A549 (cell line): ENCODE results near the gene MGST2. TPM values are rescaled to one million over a fixed set of nuclear protein-coding genes. Genes with fewer than 3 reads are reported as not detected.

Source experiments
- BCL3 ChIP-seq: fragments of >200 bp; sonication (Bioruptor Twin); formaldehyde crosslinking; IDR thresholded peaks from 3 replicates; pipeline ENCODE4 v1.6.1; 2016
- CEBPB ChIP-seq, 2 experiments: fragments of >200 bp in 1 of 2; sonication (Bioruptor Twin) in 1 of 2; formaldehyde crosslinking in 1 of 2; IDR thresholded peaks; 2 replicates each; pipeline ENCODE4 v1.6.1; 2012 to 2016
- CHD2 ChIP-seq: fragments of 150-350 bp; IDR thresholded peaks from 2 replicates; pipeline ENCODE4 v1.6.1; 2014; ENCODE audit warnings: low read length; ENCODE audit not compliant: partially characterized antibody
- CHD4 ChIP-seq: fragments of 200-600 bp; sonication (generic); IDR thresholded peaks from 2 replicates; pipeline ENCODE4 v1.6.1; 2016; ENCODE audit warnings: antibody characterized with exemption, mild to moderate bottlenecking, borderline replicate concordance
- EHF ChIP-seq: fragments of 250-450 bp; sonication (Bioruptor Pico); IDR thresholded peaks from 2 replicates; pipeline ENCODE4 v1.5.0; 2020; ENCODE audit warnings: mild to moderate bottlenecking
- EHMT2 ChIP-seq: fragments of 200-600 bp; sonication (generic); IDR thresholded peaks from 2 replicates; pipeline ENCODE4 v1.6.1; 2016; ENCODE audit warnings: antibody characterized with exemption, low read depth, mild to moderate bottlenecking, moderate library complexity
- EP300 ChIP-seq, 2 experiments: fragments of >200 bp; sonication (Bioruptor Twin); formaldehyde crosslinking; IDR thresholded peaks; 2 replicates in 1 of 2; 3 replicates in 1 of 2; pipeline ENCODE4 v1.6.1; 2016 to 2017
- ESRRA ChIP-seq: fragments of 150-350 bp; IDR thresholded peaks from 2 replicates; pipeline ENCODE4 v1.6.1; 2014; ENCODE audit warnings: mild to moderate bottlenecking, low read length, borderline replicate concordance
- FOSL2 ChIP-seq, 2 experiments: fragments of 450-650 bp in 1 of 2; fragments of >200 bp in 1 of 2; sonication (Bioruptor Twin) in 1 of 2; formaldehyde crosslinking; IDR thresholded peaks; 2 replicates each; pipeline versions ENCODE4 v1.5.0 to v1.6.1; 2016 to 2020; ENCODE audit warnings: mild to moderate bottlenecking in 1 of 2, moderate library complexity in 1 of 2
- FOXS1 ChIP-seq: fragments of 250-450 bp; sonication (Bioruptor Pico); IDR thresholded peaks from 2 replicates; pipeline ENCODE4 v1.5.0; 2020; ENCODE audit warnings: mild to moderate bottlenecking, moderate library complexity
- GATA3 ChIP-seq: IDR thresholded peaks from 2 replicates; pipeline ENCODE4 v1.6.1; 2012; ENCODE audit warnings: borderline replicate concordance
- HDAC2 ChIP-seq: fragments of 200-600 bp; sonication (generic); IDR thresholded peaks from 2 replicates; pipeline ENCODE4 v1.6.1; 2016
- HES2 ChIP-seq: fragments of >200 bp; sonication (Bioruptor Twin); formaldehyde crosslinking; IDR thresholded peaks from 2 replicates; pipeline ENCODE4 v1.6.1; 2016
- HMGXB4 ChIP-seq: fragments of 250-450 bp; sonication (Bioruptor Pico); IDR thresholded peaks from 2 replicates; pipeline ENCODE4 v1.5.0; 2021; ENCODE audit warnings: mild to moderate bottlenecking, moderate library complexity, borderline replicate concordance
- HOXB5 ChIP-seq: fragments of 250-450 bp; sonication (Bioruptor Pico); IDR thresholded peaks from 2 replicates; pipeline ENCODE4 v1.5.0; 2020; ENCODE audit warnings: mild to moderate bottlenecking, moderate library complexity
- JUN ChIP-seq, 2 experiments: fragments of >200 bp; sonication (Bioruptor Twin); formaldehyde crosslinking; IDR thresholded peaks; 2 replicates in 1 of 2; 3 replicates in 1 of 2; pipeline ENCODE4 v1.6.1; 2016 to 2017
- KDM1A ChIP-seq: fragments of 200-600 bp; sonication (generic); IDR thresholded peaks from 2 replicates; pipeline ENCODE4 v1.6.1; 2016; ENCODE audit warnings: low read depth, mild to moderate bottlenecking
- KDM5A ChIP-seq: fragments of 200-600 bp; sonication (generic); IDR thresholded peaks from 2 replicates; pipeline ENCODE4 v1.6.1; 2016; ENCODE audit warnings: antibody characterized with exemption, mild to moderate bottlenecking
- MYC ChIP-seq: IDR thresholded peaks from 2 replicates; pipeline ENCODE4 v1.6.1; 2012; ENCODE audit warnings: mild to moderate bottlenecking, inconsistent platforms, low read length, improper control_type of control experiment, borderline replicate concordance
- NFE2L2 ChIP-seq: fragments of 150-350 bp; conservative IDR thresholded peaks from 2 replicates; pipeline ENCODE4 v1.6.1; 2014; ENCODE audit warnings: low read length
- NPAS2 ChIP-seq: fragments of 250-450 bp; sonication (Bioruptor Pico); IDR thresholded peaks from 2 replicates; pipeline ENCODE4 v1.8.0; 2022; ENCODE audit warnings: mild to moderate bottlenecking, moderate library complexity, borderline replicate concordance
- NR3C1 ChIP-seq: fragments of >200 bp; sonication (Bioruptor Twin); formaldehyde crosslinking; IDR thresholded peaks from 3 replicates; pipeline ENCODE4 v1.6.1; 2017
- PHF8 ChIP-seq: fragments of 200-600 bp; sonication (generic); IDR thresholded peaks from 2 replicates; pipeline ENCODE4 v1.6.1; 2016; ENCODE audit warnings: low read depth, mild to moderate bottlenecking, antibody characterized with exemption, moderate library complexity, borderline replicate concordance
- POLR2A ChIP-seq: IDR thresholded peaks from 2 replicates; pipeline ENCODE4 v1.6.1; 2012; ENCODE audit warnings: mild to moderate bottlenecking, low read length
- POLR2AphosphoS2 ChIP-seq: conservative IDR thresholded peaks from 2 replicates; pipeline ENCODE4 v1.6.1; 2012; ENCODE audit warnings: low read length, improper control_type of control experiment, inconsistent platforms
- RAD21 ChIP-seq, 2 experiments: fragments of >200 bp in 1 of 2; sonication (Bioruptor Twin) in 1 of 2; formaldehyde crosslinking in 1 of 2; IDR thresholded peaks in 1 of 2; conservative IDR thresholded peaks in 1 of 2; 2 replicates in 1 of 2; 3 replicates in 1 of 2; pipeline ENCODE4 v1.6.1; 2012 to 2018; ENCODE audit warnings: inconsistent platforms in 1 of 2
- RARB ChIP-seq: fragments of 250-450 bp; sonication (Bioruptor Pico); IDR thresholded peaks from 2 replicates; pipeline ENCODE4 v1.8.0; 2021; ENCODE audit warnings: mild to moderate bottlenecking, moderate library complexity
- RFX5 ChIP-seq: fragments of 450-650 bp; IDR thresholded peaks from 2 replicates; pipeline ENCODE4 v1.7.1; 2014; ENCODE audit warnings: antibody characterized with exemption, mild to moderate bottlenecking, moderate library complexity
- RNF2 ChIP-seq: fragments of 200-600 bp; sonication (generic); IDR thresholded peaks from 2 replicates; pipeline ENCODE4 v1.6.1; 2016; ENCODE audit warnings: low read depth, mild to moderate bottlenecking, antibody characterized with exemption, moderate library complexity, borderline replicate concordance
- ZC3H11A ChIP-seq: fragments of 450-650 bp; IDR thresholded peaks from 2 replicates; pipeline ENCODE4 v1.6.1; 2014; ENCODE audit warnings: antibody characterized with exemption, mild to moderate bottlenecking
- ZFP36 ChIP-seq: fragments of 450-650 bp; IDR thresholded peaks from 2 replicates; pipeline ENCODE4 v1.6.1; 2014; ENCODE audit warnings: borderline replicate concordance; ENCODE audit not compliant: partially characterized antibody
- ZNF302 ChIP-seq: fragments of 250-450 bp; sonication (Bioruptor Pico); IDR thresholded peaks from 2 replicates; pipeline ENCODE4 v1.9.0; 2021; ENCODE audit warnings: inconsistent platforms, mild to moderate bottlenecking, moderate library complexity
- ZSCAN20 ChIP-seq: fragments of 250-450 bp; sonication (Bioruptor Pico); IDR thresholded peaks from 2 replicates; pipeline ENCODE4 v1.8.0; 2022; ENCODE audit warnings: mild to moderate bottlenecking, moderate library complexity
- polyA plus RNA-seq, 4 experiments: library from polyadenylated mRNA; depleted of rRNA in 3 of 4; stranded (reverse); fragments of >200 nt; fragmentation: RNase III in 1 of 4; extraction: RNeasy Plus Mini Kit Qiagen cat#74134 plus additional on column Dnase treatment in 1 of 4; gene quantifications; 2 replicates in 3 of 4; 3 replicates in 1 of 4; pipeline ENCODE4 v1.2.3, GENCODE V29; 2011 to 2017
- TF ChIP-seq, protein P1 (sequence below): IDR thresholded peaks from 2 replicates; pipeline ENCODE4 v1.6.1; 2012
- TF ChIP-seq, protein P2 (sequence below): IDR thresholded peaks from 2 replicates; pipeline ENCODE4 v1.6.1; 2012; ENCODE audit warnings: low read depth, borderline replicate concordance
- TF ChIP-seq, protein P3 (sequence below): fragments of 250-450 bp; sonication (Bioruptor Pico); IDR thresholded peaks from 2 replicates; pipeline ENCODE4 v1.5.0; 2020; ENCODE audit warnings: low read depth, mild to moderate bottlenecking, moderate library complexity
- TF ChIP-seq, protein P4 (sequence below): fragments of 450-650 bp; IDR thresholded peaks from 2 replicates; pipeline ENCODE4 v1.6.1; 2014; ENCODE audit warnings: antibody characterized with exemption

Gene MGST2
- polyA plus RNA-seq, 2 of the 4 experiments (the other 2 are of a cell fraction): 44.0 to 62.1 TPM

DNA sequence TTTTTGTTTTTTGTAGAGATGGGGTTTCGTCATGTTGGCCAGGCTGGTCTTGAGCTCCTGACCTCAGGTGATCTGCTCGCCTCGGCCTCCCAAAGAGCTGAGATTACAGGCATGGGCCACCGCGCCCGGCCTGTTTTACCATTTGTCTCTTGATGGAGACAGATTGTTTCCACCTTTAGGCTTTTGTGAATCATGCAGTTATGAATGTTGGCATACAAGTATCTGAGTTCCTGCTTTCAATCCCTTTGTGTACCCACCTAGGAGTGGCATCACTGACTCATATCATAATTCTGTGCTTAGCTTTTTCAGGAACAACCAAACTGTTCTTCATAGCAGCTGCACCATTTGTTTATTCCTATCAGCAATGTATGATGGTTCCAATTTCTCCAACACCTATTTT lies 20.2 kb upstream of the MGST2 start (continued):
- no peak for TF ChIP-seq HMGXB4 (CRISPR knock-in tag)
- no peak for TF ChIP-seq POLR2AphosphoS2
- TF ChIP-seq ZFP36: no peak
- no peak for TF ChIP-seq EHF (CRISPR knock-in tag)
- TF ChIP-seq, protein P1, sequence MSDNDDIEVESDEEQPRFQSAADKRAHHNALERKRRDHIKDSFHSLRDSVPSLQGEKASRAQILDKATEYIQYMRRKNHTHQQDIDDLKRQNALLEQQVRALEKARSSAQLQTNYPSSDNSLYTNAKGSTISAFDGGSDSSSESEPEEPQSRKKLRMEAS: peak; percentile 58; the same call in 1 of the 2 replicates
- TF ChIP-seq NR3C1: no peak
- no peak for TF ChIP-seq MYC
- TF ChIP-seq EHMT2: no peak
- peak; percentile 67; the same call in 1 of the 2 replicates for TF ChIP-seq GATA3
- TF ChIP-seq FOSL2 (IDR thresholded peaks at IDR 0.05): peak; percentile 71
- peak; percentile 83 for TF ChIP-seq FOSL2 (CRISPR knock-in tag; IDR thresholded peaks at IDR 0.05)
- TF ChIP-seq JUN (IDR thresholded peaks at IDR 0.05): peak in 1 of 2 experiments; percentile 45; a peak in 1 of 5 replicates
- no peak for TF ChIP-seq ESRRA
- TF ChIP-seq BCL3: no peak
- TF ChIP-seq CHD4: no peak
- no peak for TF ChIP-seq ZC3H11A
- TF ChIP-seq, protein P2, sequence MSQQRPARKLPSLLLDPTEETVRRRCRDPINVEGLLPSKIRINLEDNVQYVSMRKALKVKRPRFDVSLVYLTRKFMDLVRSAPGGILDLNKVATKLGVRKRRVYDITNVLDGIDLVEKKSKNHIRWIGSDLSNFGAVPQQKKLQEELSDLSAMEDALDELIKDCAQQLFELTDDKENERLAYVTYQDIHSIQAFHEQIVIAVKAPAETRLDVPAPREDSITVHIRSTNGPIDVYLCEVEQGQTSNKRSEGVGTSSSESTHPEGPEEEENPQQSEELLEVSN: no peak
- no peak for TF ChIP-seq ZSCAN20 (CRISPR knock-in tag)
- TF ChIP-seq RNF2: no peak
- peak in 1 of 2 experiments; percentile 42; a peak in 1 of 4 replicates for TF ChIP-seq CEBPB (IDR thresholded peaks at IDR 0.05)
- peak; percentile 49 to 61; a peak in 2 of 5 replicates for TF ChIP-seq EP300 (IDR thresholded peaks at IDR 0.05)
- TF ChIP-seq, protein P3, sequence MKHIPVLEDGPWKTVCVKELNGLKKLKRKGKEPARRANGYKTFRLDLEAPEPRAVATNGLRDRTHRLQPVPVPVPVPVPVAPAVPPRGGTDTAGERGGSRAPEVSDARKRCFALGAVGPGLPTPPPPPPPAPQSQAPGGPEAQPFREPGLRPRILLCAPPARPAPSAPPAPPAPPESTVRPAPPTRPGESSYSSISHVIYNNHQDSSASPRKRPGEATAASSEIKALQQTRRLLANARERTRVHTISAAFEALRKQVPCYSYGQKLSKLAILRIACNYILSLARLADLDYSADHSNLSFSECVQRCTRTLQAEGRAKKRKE (CRISPR knock-in tag): no peak
- TF ChIP-seq KDM1A: no peak
- no peak for TF ChIP-seq CHD2
- no peak for TF ChIP-seq POLR2A
- TF ChIP-seq HOXB5 (CRISPR knock-in tag): peak; percentile 56; the same call in 1 of the 2 replicates
- TF ChIP-seq FOXS1 (CRISPR knock-in tag): no peak
- no peak for TF ChIP-seq HES2
- TF ChIP-seq ZNF302: no peak
- no peak for TF ChIP-seq PHF8
- TF ChIP-seq HDAC2: no peak
- TF ChIP-seq RFX5: no peak
- 0 out of 5 replicates have a peak, but pooled peaks of 1 of the 2 experiments have one; percentile 13 for TF ChIP-seq RAD21 (conservative IDR thresholded peaks at IDR 0.05 in 1 of 2, IDR thresholded peaks at IDR 0.05 in 1 of 2)
- TF ChIP-seq NPAS2 (CRISPR knock-in tag): no peak
- TF ChIP-seq RARB (CRISPR knock-in tag): no peak
- no peak for TF ChIP-seq KDM5A
- TF ChIP-seq NFE2L2: no peak
- TF ChIP-seq, protein P4, sequence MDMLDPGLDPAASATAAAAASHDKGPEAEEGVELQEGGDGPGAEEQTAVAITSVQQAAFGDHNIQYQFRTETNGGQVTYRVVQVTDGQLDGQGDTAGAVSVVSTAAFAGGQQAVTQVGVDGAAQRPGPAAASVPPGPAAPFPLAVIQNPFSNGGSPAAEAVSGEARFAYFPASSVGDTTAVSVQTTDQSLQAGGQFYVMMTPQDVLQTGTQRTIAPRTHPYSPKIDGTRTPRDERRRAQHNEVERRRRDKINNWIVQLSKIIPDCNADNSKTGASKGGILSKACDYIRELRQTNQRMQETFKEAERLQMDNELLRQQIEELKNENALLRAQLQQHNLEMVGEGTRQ: no peak
